K562 (cell line): ENCODE data around the gene HEBP1. TPM values are rescaled to one million over a fixed set of nuclear protein-coding genes. Genes with fewer than 3 reads are reported as not detected.

Experiments used
- ATAC-seq: fragments of 200-7000 bp; cut with Tn5 transposase; 3 replicates; pipeline ENCODE4 v1.9.1; 2020; ENCODE audit warnings: moderate library complexity
- BruUV-seq: library from RNA; stranded (reverse); fragments of 400-500 nt; replicated peaks from 2 replicates; lab custom pipeline; 2021; lab: Mats Ljungman, UMichigan
- CTCF ChIA-PET: fragments of 300-600 bp; formaldehyde crosslinking; extraction: SDS; loops from one replicate; lab custom pipeline; 2021; ENCODE audit warnings: low intra/inter-chr PET ratio; lab: Yijun Ruan, JAX
- POLR2A ChIA-PET: fragments of 300-600, 350-650 bp; sonication (Branson Sonifier 250); formaldehyde crosslinking; extraction: SDS; loops from one replicate; lab custom pipeline; 2021; ENCODE audit warnings: antibody characterized with exemption, inconsistent platforms; lab: Yijun Ruan, JAX
- DNase-seq, 4 experiments: peaks; one replicate each; pipeline versions ENCODE4 v3.0.0 to v3.0.0-alpha.2; 2011 to 2018; ENCODE audit warnings: low spot score in 3 of 4, mixed read lengths in 3 of 4; ENCODE audit errors: extremely low read depth in 1 of 4
- FAIRE-seq: peaks from 2 replicates; lab custom pipeline; 2011; peaks lifted over from hg19 to GRCh38; lab: Jason Lieb, UNC
- H2AFZ ChIP-seq: 2 replicates; pipeline ENCODE4 v1.6.0; 2011; ENCODE audit warnings: low read depth, low read length, control low read depth, inconsistent platforms
- H3K27ac ChIP-seq: fragments of 200-600 bp; 3 replicates; pipeline ENCODE4 v1.8.0; 2011; ENCODE audit warnings: low read depth, mild to moderate bottlenecking, control low read depth, inconsistent platforms, low read length, moderate library complexity, mixed read lengths; ENCODE audit errors: extremely low read depth
- H3K27me3 ChIP-seq, 2 experiments: fragments of 300-600 bp in 1 of 2; 2 replicates in 1 of 2; 3 replicates in 1 of 2; pipeline versions ENCODE4 v1.6.0 to v1.8.0; 2011; ENCODE audit warnings: inconsistent platforms in 2 of 2, low read length in 2 of 2, mild to moderate bottlenecking in 1 of 2, mixed read lengths in 1 of 2, moderate library complexity in 1 of 2; ENCODE audit not compliant: control insufficient read depth in 2 of 2, insufficient read depth in 2 of 2
- H3K36me3 ChIP-seq: fragments of 300-600 bp; 3 replicates; pipeline ENCODE4 v1.8.0; 2011; ENCODE audit warnings: mild to moderate bottlenecking, low read length, inconsistent platforms; ENCODE audit not compliant: control insufficient read depth, insufficient read depth
- H3K4me1 ChIP-seq, 2 experiments: fragments of 200-600 bp in 1 of 2; replicated peaks in 1 of 2; 2 replicates in 1 of 2; 3 replicates in 1 of 2; pipeline versions ENCODE4 v1.5.1 to v1.8.0; 2011; ENCODE audit warnings: inconsistent platforms in 2 of 2, low read length in 2 of 2, mild to moderate bottlenecking in 1 of 2, mixed read lengths in 1 of 2, moderate library complexity in 1 of 2; ENCODE audit not compliant: control insufficient read depth in 2 of 2, insufficient read depth in 2 of 2
- H3K4me2 ChIP-seq: 2 replicates; pipeline ENCODE4 v1.6.1; 2011; ENCODE audit warnings: low read length, control low read depth, inconsistent platforms, mixed read lengths; ENCODE audit not compliant: insufficient read depth
- H3K4me3 ChIP-seq: fragments of 200-600 bp; sonication (generic), shearing (Covaris generic); 2 replicates; pipeline ENCODE4 v1.5.1; 2016; ENCODE audit warnings: control low read depth, inconsistent platforms
- H3K79me2 ChIP-seq: fragments of 200-600 bp; 3 replicates; pipeline ENCODE4 v1.8.0; 2011; ENCODE audit warnings: low read length, inconsistent platforms; ENCODE audit not compliant: control insufficient read depth, insufficient read depth
- H3K9ac ChIP-seq, 2 experiments: 2 replicates each; pipeline versions ENCODE4 v1.6.0 to v1.6.1; 2011; ENCODE audit warnings: low read depth in 2 of 2, low read length in 2 of 2, control low read depth in 1 of 2, inconsistent platforms in 1 of 2, mild to moderate bottlenecking in 1 of 2, mixed read lengths in 1 of 2; ENCODE audit not compliant: insufficient read depth in 1 of 2
- H3K9me1 ChIP-seq: one replicate; pipeline ENCODE4 v1.6.0; 2011; ENCODE audit warnings: inconsistent platforms, mild to moderate bottlenecking, low read length, moderate library complexity; ENCODE audit not compliant: control insufficient read depth, insufficient read depth
- H3K9me3 ChIP-seq: replicated peaks from 2 replicates; pipeline ENCODE4 v1.5.1; 2011; ENCODE audit warnings: low read depth, low read length, inconsistent platforms; ENCODE audit not compliant: control insufficient read depth, insufficient read depth
- H4K20me1 ChIP-seq: replicated peaks from 2 replicates; pipeline ENCODE4 v1.6.1; 2011; ENCODE audit warnings: low read length, inconsistent platforms, mixed read lengths; ENCODE audit not compliant: control insufficient read depth, insufficient read depth
- CTCF ChIP-seq, 3 experiments: IDR thresholded peaks in 2 of 3; conservative IDR thresholded peaks in 1 of 3; 2 replicates each; pipeline ENCODE4 v1.5.1; 2011 to 2012; ENCODE audit warnings: low read length in 3 of 3, mild to moderate bottlenecking in 3 of 3, control low read depth in 2 of 3, improper control_type of control experiment in 1 of 3, inconsistent platforms in 1 of 3, low read depth in 1 of 3, mixed read lengths in 1 of 3, moderate library complexity in 1 of 3; ENCODE audit not compliant: insufficient read depth in 2 of 3
- FOXP1 ChIP-seq: sonication (generic); formaldehyde crosslinking; IDR thresholded peaks from 2 replicates; pipeline ENCODE4 v1.8.0; 2022; ENCODE audit warnings: mild to moderate bottlenecking, missing genetic modification reagents
- POLR3G ChIP-seq: IDR thresholded peaks from 2 replicates; pipeline ENCODE4 v1.6.1; 2011; ENCODE audit not compliant: insufficient read length, insufficient replicate concordance; ENCODE audit errors: extremely low read depth
- PTRF ChIP-seq: fragments of 450-650 bp; IDR thresholded peaks from 2 replicates; pipeline ENCODE4 v1.6.1; 2016; ENCODE audit warnings: mild to moderate bottlenecking, missing genetic modification characterization, missing compliant biosample characterization
- RAD21 ChIP-seq, 2 experiments: fragments of 250-450 bp in 1 of 2; fragments of 450-650 bp in 1 of 2; sonication (Bioruptor Pico) in 1 of 2; formaldehyde crosslinking in 1 of 2; IDR thresholded peaks in 1 of 2; conservative IDR thresholded peaks in 1 of 2; 2 replicates each; pipeline versions ENCODE4 v1.4.0 to v1.8.0; 2020 to 2022; ENCODE audit warnings: mild to moderate bottlenecking in 2 of 2, moderate library complexity in 1 of 2
- REST ChIP-seq, 2 experiments: fragments of 450-650 bp; formaldehyde crosslinking in 1 of 2; IDR thresholded peaks; 2 replicates each; pipeline versions ENCODE4 v1.4.0 to v1.6.1; 2014 to 2020; ENCODE audit warnings: mild to moderate bottlenecking in 2 of 2, borderline replicate concordance in 1 of 2, low read depth in 1 of 2
- SMC3 ChIP-seq: conservative IDR thresholded peaks from 2 replicates; pipeline ENCODE4 v1.6.1; 2011; ENCODE audit warnings: low read depth, low read length, improper control_type of control experiment; ENCODE audit not compliant: insufficient read depth
- USF2 ChIP-seq: sonication (generic); formaldehyde crosslinking; IDR thresholded peaks from 2 replicates; pipeline ENCODE4 v1.5.0; 2020; ENCODE audit warnings: missing genetic modification reagents
- WGBS: fragments of 100-300 bp; shearing (Covaris generic); methylation state at CpG from one replicate; pipeline ENCODE4 v1.1.6; 2016; ENCODE audit warnings: low coverage, mixed read lengths; ENCODE audit not compliant: insufficient coverage; ENCODE audit errors: missing lambda C conversion rate; 5-methylcytosine and 5-hydroxymethylcytosine counted together
- in situ Hi-C: fragments of 300-500 bp; cut with MboI; formaldehyde crosslinking; loops from 4 replicates; pipeline ENCODE4 v1.15.0; 2018; ENCODE audit warnings: inconsistent platforms, mixed read lengths
- intact Hi-C: fragments of 100-400 bp; cut with micrococcal nuclease; formaldehyde crosslinking; loops from 2 replicates; pipeline ENCODE4 v1.14.2; 2022
- polyA plus RNA-seq, 8 experiments: library from polyadenylated mRNA; depleted of rRNA in 4 of 8; stranded (reverse) in 5 of 8; unstranded in 3 of 8; fragments of >200 nt; fragmentation: Nextera tagmentation in 2 of 8; fragmentation: Illumina TruSeq in 1 of 8; extraction: Ambion mirVana in 2 of 8; extraction: Trizol in 1 of 8; gene quantifications; 2 replicates each; pipeline versions ENCODE4 v1.2.1 to v1.2.3, GENCODE V29; 2011 to 2014; ENCODE audit warnings: inconsistent platforms in 1 of 8, missing spikeins in 1 of 8
- total RNA-seq, 7 experiments: library from RNA; depleted of rRNA in 6 of 7; stranded (reverse); fragments of >200 nt in 6 of 7; fragmentation: Illumina TruSeq in 2 of 7; extraction: Trizol in 2 of 7; gene quantifications; 2 replicates each; pipeline versions ENCODE4 v1.2.1 to v1.2.3, GENCODE V29; 2011 to 2021; ENCODE audit warnings: low replicate concordance in 1 of 7

Gene HEBP1
- total and polyA plus RNA-seq, 9 of the 15 experiments (the other 6 are each of a cell fraction or from before 2014, with no cell fraction given) = 1.1 to 10.1 (median 2.4) TPM

- H3K9me3 ChIP-seq = no peaks in the 10 kb centered on the region
- POLR2A ChIA-PET = interaction anchor here (0.9 to 1.0 kb wide), 2 partner anchors 17 to 60 kb away, joined by 4 read pairs; no protein-coding TSS in a partner anchor
- no TSS peak for BruUV-seq
- peaks cover 0 to 2% of the 10 kb centered on the region in 2 experiments; a peak in 1 of 5 replicates for H3K4me1 ChIP-seq
- peak; percentile 81 for ATAC-seq
- CTCF ChIA-PET = interaction anchor here (0.6 to 1.3 kb wide), 3 partner anchors 67 to 225 kb away, joined by 3 to 6 read pairs (median 5); no protein-coding TSS in a partner anchor
- H4K20me1 ChIP-seq = no peaks in the 10 kb centered on the region
- no peaks in the 10 kb centered on the region for H3K79me2 ChIP-seq
- H3K27me3 ChIP-seq = no peaks in the 10 kb centered on the region
- DNase-seq = peak; percentile 16 to 29 (median 22)
- intact Hi-C loops (loop anchor here (2.0 to 5.0 kb wide), 3 partner anchors 67 to 229 kb away; no protein-coding TSS in a partner anchor), in situ Hi-C loops (loop anchor here (5.0 kb wide), 1 partner anchor 71 kb away; no protein-coding TSS in a partner anchor)
- H3K9ac ChIP-seq = no peak overlapping the region
- no peak overlapping the region for H3K4me2 ChIP-seq
- FAIRE-seq = peak; percentile 62
- WGBS = 28% methylated on average over 9 of the region's 9 CpGs
- H3K27ac ChIP-seq = no peak overlapping the region
- no peak overlapping the region for H2AFZ ChIP-seq
- no peak overlapping the region for H3K4me3 ChIP-seq
- H3K36me3 ChIP-seq = peaks cover 24% of the 10 kb centered on the region; the same call in 2 of the 3 replicates
- no peaks in the 10 kb centered on the region for H3K9me1 ChIP-seq
- no peak for TF ChIP-seq PTRF (tag)
- peak; percentile 44; the same call in 1 of the 2 replicates for TF ChIP-seq REST (IDR thresholded peaks at IDR 0.05; ENCODE audit: borderline replicate concordance)
- TF ChIP-seq REST (CRISPR knock-in tag; IDR thresholded peaks at IDR 0.05; ENCODE audit: low read depth) = no peak
- TF ChIP-seq RAD21 (CRISPR knock-in tag; conservative IDR thresholded peaks at IDR 0.05 in 1 of 2, IDR thresholded peaks at IDR 0.05 in 1 of 2) = peak; percentile 41 to 61
- 0 out of 2 replicates have a peak, but pooled peaks have one; percentile 8 for TF ChIP-seq SMC3
- no peak for TF ChIP-seq USF2 (CRISPR knock-in tag)
- TF ChIP-seq FOXP1 (CRISPR knock-in tag) = no peak
- TF ChIP-seq POLR3G = no peak
- peak; percentile 38 to 66 (median 52); a peak in 4 of 6 replicates for TF ChIP-seq CTCF (IDR thresholded peaks at IDR 0.05 in 2 of 3, conservative IDR thresholded peaks at IDR 0.05 in 1 of 3; ENCODE audit: insufficient read depth in 2 of 3, low read depth in 1 of 3, low read length in 3 of 3)
These were observed 16.5 kb downstream of the HEBP1 start for GRCh38 chr12:12983420-12984035.
